GM21447 (cell line): ENCODE data around the gene PALLD.

ENCODE experiments used
- ATAC-seq: cut with Tn5 transposase; IDR thresholded peaks from one replicate; pipeline ENCODE4 v1.9.1; 2021; ENCODE audit not compliant: unreplicated experiment

Gene PALLD

GRCh38 chr4:168743131-168743530, 246.3 kb downstream of the PALLD start:
- ATAC-seq, result no peak

GRCh38 chr4:168743601-168744000, 246.7 kb downstream of the PALLD start:
- no peak for ATAC-seq

GRCh38 chr4:168744021-168744420, 247.2 kb downstream of the PALLD start:
- no peak for ATAC-seq

- ATAC-seq, result no peak
These were observed 252.0 kb downstream of the PALLD start for GRCh38 chr4:168748807-168749206.

GRCh38 chr4:168751263-168752225, 254.7 kb downstream of the PALLD start:
- no peak for ATAC-seq

GRCh38 chr4:168755598-168756477, 259.0 kb downstream of the PALLD start:
- no peak for ATAC-seq

GRCh38 chr4:168757500-168757899, 260.6 kb downstream of the PALLD start:
- ATAC-seq, result no peak

GRCh38 chr4:168758351-168758876, 261.6 kb downstream of the PALLD start:
- ATAC-seq, result no peak

- ATAC-seq, result no peak
These were observed 262.5 kb downstream of the PALLD start for GRCh38 chr4:168759321-168759720.

GRCh38 chr4:168759959-168760527, 263.2 kb downstream of the PALLD start:
- ATAC-seq, result no peak

- no peak for ATAC-seq
These were observed 264.2 kb downstream of the PALLD start for GRCh38 chr4:168761066-168761465.

GRCh38 chr4:168765322-168765721, 268.5 kb downstream of the PALLD start:
- no peak for ATAC-seq

GRCh38 chr4:168765726-168766125, 268.9 kb downstream of the PALLD start:
- no peak for ATAC-seq

- no peak for ATAC-seq
These were observed 269.9 kb downstream of the PALLD start for GRCh38 chr4:168766604-168767316.

- no peak for ATAC-seq
These were observed 272.6 kb downstream of the PALLD start for GRCh38 chr4:168769416-168769815.

GRCh38 chr4:168769837-168770236, 273.0 kb downstream of the PALLD start:
- no peak for ATAC-seq

GRCh38 chr4:168771251-168771650, 274.4 kb downstream of the PALLD start:
- ATAC-seq, result no peak

- ATAC-seq, result no peak
These were observed 276.7 kb downstream of the PALLD start for GRCh38 chr4:168773388-168774195.

- no peak for ATAC-seq
These were observed 279.5 kb downstream of the PALLD start for GRCh38 chr4:168776382-168776781.
